ENCODE data around the gene CD247. TPM values are rescaled to one million over a fixed set of nuclear protein-coding genes. Genes with fewer than 3 reads are reported as not detected.

CD247 gene
- total and polyA plus RNA-seq, 2 donors from 2014 or later: 1.8 to 7.7 TPM

DNA sequence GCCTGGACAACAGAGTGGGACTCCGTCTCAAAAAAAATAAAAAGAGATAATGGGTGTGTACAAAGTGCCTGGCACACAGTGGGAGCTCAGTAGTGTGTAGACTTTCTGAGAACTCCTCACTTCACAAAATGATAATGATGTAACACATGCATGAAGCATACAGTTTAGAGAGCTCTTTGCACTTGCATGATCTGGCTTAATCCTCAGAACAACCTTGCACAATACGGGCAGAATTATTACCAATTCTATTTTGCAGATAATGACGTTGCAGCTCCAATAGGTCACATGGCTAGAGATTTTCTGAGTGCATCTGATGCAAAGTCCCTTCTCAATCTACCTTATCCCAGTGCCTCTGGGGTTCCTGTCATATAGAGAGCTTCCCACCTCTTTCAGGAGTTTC is 71.4 kb downstream of the CD247 start:
- FAIRE-seq (no peak), DNase-seq (no peak)
- TF ChIP-seq, protein P1, sequence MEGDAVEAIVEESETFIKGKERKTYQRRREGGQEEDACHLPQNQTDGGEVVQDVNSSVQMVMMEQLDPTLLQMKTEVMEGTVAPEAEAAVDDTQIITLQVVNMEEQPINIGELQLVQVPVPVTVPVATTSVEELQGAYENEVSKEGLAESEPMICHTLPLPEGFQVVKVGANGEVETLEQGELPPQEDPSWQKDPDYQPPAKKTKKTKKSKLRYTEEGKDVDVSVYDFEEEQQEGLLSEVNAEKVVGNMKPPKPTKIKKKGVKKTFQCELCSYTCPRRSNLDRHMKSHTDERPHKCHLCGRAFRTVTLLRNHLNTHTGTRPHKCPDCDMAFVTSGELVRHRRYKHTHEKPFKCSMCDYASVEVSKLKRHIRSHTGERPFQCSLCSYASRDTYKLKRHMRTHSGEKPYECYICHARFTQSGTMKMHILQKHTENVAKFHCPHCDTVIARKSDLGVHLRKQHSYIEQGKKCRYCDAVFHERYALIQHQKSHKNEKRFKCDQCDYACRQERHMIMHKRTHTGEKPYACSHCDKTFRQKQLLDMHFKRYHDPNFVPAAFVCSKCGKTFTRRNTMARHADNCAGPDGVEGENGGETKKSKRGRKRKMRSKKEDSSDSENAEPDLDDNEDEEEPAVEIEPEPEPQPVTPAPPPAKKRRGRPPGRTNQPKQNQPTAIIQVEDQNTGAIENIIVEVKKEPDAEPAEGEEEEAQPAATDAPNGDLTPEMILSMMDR (IDR thresholded peaks at IDR 0.05; ENCODE audit: borderline replicate concordance, extremely low read depth, insufficient read depth): no peak
- Histone ChIP-seq H3K27ac (ENCODE audit: low read depth in 2 of 2, low read length in 2 of 2) (no peak overlapping the region), H3K9ac (ENCODE audit: low read length in 3 of 3) (no peak overlapping the region), H3K4me1 (ENCODE audit: control insufficient read depth in 2 of 3, insufficient read depth in 2 of 3, low read depth in 1 of 3, low read length in 3 of 3) (no peaks in the 10 kb centered on the region), H3K4me3 (ENCODE audit: low read length in 3 of 3) (no peak overlapping the region), H3K9me3 (ENCODE audit: control insufficient read depth in 2 of 3, insufficient read depth in 1 of 3, low read length in 3 of 3) (no peaks in the 10 kb centered on the region), H3K27me3 (ENCODE audit: control insufficient read depth, insufficient read depth, low read length) (no peaks in the 10 kb centered on the region), H3K36me3 (ENCODE audit: control insufficient read depth in 2 of 3, insufficient read depth in 3 of 3, low read length in 3 of 3) (no peaks in the 10 kb centered on the region)
- intact Hi-C loops (cut with DNase I): loop anchor here (10.0 kb wide), 1 partner anchor 382 kb away; no protein-coding TSS in a partner anchor

DNA sequence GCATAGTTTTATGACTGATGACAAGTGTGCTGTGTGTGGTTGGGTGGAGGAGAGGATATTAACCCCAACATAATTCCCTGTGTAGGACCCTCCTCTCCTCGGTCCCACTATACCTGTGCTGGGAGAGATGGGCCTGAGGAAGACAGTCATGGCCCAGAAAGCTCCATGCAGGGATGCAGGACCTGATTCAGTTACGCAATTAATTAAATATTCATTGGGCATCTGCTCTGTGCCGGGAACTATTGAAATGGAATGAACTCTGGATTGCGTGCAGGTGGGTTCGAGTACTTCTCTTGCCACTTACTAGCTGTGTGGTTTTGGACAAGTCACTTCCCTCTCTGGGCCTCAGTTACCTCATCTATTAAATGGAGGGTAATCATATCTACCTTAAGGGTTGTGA is 74.6 kb downstream of the CD247 start:
- H3K27ac ChIP-seq (ENCODE audit: low read depth in 2 of 2, low read length in 2 of 2): no peak overlapping the region
- FAIRE-seq (no peak), DNase-seq (peak in 1 of 5 donors; percentile 14)
- H3K4me3 ChIP-seq (ENCODE audit: low read length in 3 of 3): no peak overlapping the region
- H3K9me3 ChIP-seq (ENCODE audit: control insufficient read depth in 2 of 3, insufficient read depth in 1 of 3, low read length in 3 of 3): no peaks in the 10 kb centered on the region
- H3K9ac ChIP-seq (ENCODE audit: low read length in 3 of 3): no peak overlapping the region
- TF ChIP-seq, protein P1 (IDR thresholded peaks at IDR 0.05; ENCODE audit: borderline replicate concordance, extremely low read depth, insufficient read depth): no peak
- no peaks in the 10 kb centered on the region for H3K27me3 ChIP-seq (ENCODE audit: control insufficient read depth, insufficient read depth, low read length)
- intact Hi-C loops (cut with DNase I): loop anchor here (10.0 kb wide), 1 partner anchor 379 kb away; no protein-coding TSS in a partner anchor
- H3K4me1 ChIP-seq (ENCODE audit: control insufficient read depth in 2 of 3, insufficient read depth in 2 of 3, low read depth in 1 of 3, low read length in 3 of 3): peaks cover 0 to 7% (median 0%) of the 10 kb centered on the region in 3 donors
- H3K36me3 ChIP-seq (ENCODE audit: control insufficient read depth in 2 of 3, insufficient read depth in 3 of 3, low read length in 3 of 3): no peaks in the 10 kb centered on the region

DNA sequence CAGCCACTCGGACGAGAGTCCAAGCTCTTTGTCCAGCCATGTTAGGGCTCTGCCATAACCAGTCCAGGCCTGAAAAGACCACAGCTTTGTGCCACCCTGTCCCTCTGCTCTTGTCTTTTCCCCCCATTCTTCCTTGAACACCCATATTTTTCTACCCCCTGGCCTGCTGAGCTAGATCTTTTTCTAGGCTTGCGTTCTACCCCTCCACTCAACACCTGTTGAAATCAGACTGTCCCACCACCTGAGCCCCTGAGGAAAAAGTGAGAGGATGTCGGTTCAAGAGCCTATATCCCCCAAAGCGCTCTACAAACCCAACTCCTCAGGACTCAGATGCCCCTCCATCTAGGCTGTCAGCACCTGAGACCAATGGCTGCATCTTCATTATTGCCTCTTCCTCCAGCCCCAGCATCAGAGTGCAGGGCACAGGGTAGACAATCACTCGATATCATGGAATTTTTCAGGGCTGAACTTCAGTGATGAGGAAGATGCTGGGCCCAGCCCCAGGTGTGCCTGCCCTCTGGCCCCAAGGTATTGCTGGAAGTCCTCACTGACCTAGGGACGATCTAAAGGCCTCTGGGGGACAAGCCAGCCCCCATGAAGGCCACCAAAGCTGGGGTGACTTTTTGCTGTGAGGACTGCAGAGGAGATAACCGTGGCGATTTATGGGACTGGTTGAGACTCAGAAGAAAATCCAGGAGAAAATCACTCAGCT is 75.3 kb downstream of the CD247 start:
- H3K9ac ChIP-seq (ENCODE audit: low read length in 3 of 3): no peak overlapping the region
- no peak overlapping the region for H3K4me3 ChIP-seq (ENCODE audit: low read length in 3 of 3)
- TF ChIP-seq, protein P1 (IDR thresholded peaks at IDR 0.05; ENCODE audit: borderline replicate concordance, extremely low read depth, insufficient read depth): no peak
- H3K9me3 ChIP-seq (ENCODE audit: control insufficient read depth in 2 of 3, insufficient read depth in 1 of 3, low read length in 3 of 3): no peaks in the 10 kb centered on the region
- intact Hi-C loops (cut with DNase I): loop anchor here (10.0 kb wide), 1 partner anchor 378 kb away; no protein-coding TSS in a partner anchor
- no peaks in the 10 kb centered on the region for H3K27me3 ChIP-seq (ENCODE audit: control insufficient read depth, insufficient read depth, low read length)
- H3K36me3 ChIP-seq (ENCODE audit: control insufficient read depth in 2 of 3, insufficient read depth in 3 of 3, low read length in 3 of 3): no peaks in the 10 kb centered on the region
- FAIRE-seq (no peak), DNase-seq (peak in 2 of 5 donors; percentile 4 to 25)
- peaks cover 0 to 7% (median 0%) of the 10 kb centered on the region in 3 donors for H3K4me1 ChIP-seq (ENCODE audit: control insufficient read depth in 2 of 3, insufficient read depth in 2 of 3, low read depth in 1 of 3, low read length in 3 of 3)
- no peak overlapping the region for H3K27ac ChIP-seq (ENCODE audit: low read depth in 2 of 2, low read length in 2 of 2)
